Measurements from ENCODE around the gene CD244.
A peak's percentile ranks its signal among the peaks of the same experiment; 100 is the strongest.
"Not testable (repeated sequence)": the region's sequence is repeated elsewhere in the genome, so short reads cannot be mapped to it uniquely, and the experiment has no call there.

The CD244 gene

GRCh38 chr1:160884579-160884978 lies 21.9 kb upstream of the CD244 start:
- H3K4me1 Mint-ChIP-seq = no peaks in the 10 kb centered on the region
- H3K27ac Mint-ChIP-seq = no peak overlapping the region
- no peaks in the 10 kb centered on the region for H3K36me3 Mint-ChIP-seq
- H3K27me3 Mint-ChIP-seq = no peaks in the 10 kb centered on the region
- H3K4me3 Mint-ChIP-seq = no peak overlapping the region
- no peaks in the 10 kb centered on the region for H3K9me3 Mint-ChIP-seq

GRCh38 chr1:160883581-160884513 lies 21.2 kb upstream of the CD244 start:
- no peaks in the 10 kb centered on the region for H3K9me3 Mint-ChIP-seq
- peaks cover 4% of the 10 kb centered on the region for H3K4me1 Mint-ChIP-seq
- no peaks in the 10 kb centered on the region for H3K27me3 Mint-ChIP-seq
- H3K27ac Mint-ChIP-seq = no peak overlapping the region
- no peak overlapping the region for H3K4me3 Mint-ChIP-seq
- H3K36me3 Mint-ChIP-seq = no peaks in the 10 kb centered on the region

- H3K4me3 Mint-ChIP-seq = no peak overlapping the region
- H3K4me1 Mint-ChIP-seq = peaks cover 5% of the 10 kb centered on the region
- H3K27ac Mint-ChIP-seq = no peak overlapping the region
- H3K9me3 Mint-ChIP-seq = no peaks in the 10 kb centered on the region
- no peaks in the 10 kb centered on the region for H3K36me3 Mint-ChIP-seq
- no peaks in the 10 kb centered on the region for H3K27me3 Mint-ChIP-seq
These were observed 19.9 kb upstream of the CD244 start for GRCh38 chr1:160882582-160882981.

- H3K27me3 Mint-ChIP-seq, H3K9me3 Mint-ChIP-seq, H3K36me3 Mint-ChIP-seq, H3K4me3 Mint-ChIP-seq, H3K27ac Mint-ChIP-seq: not testable (repeated sequence)
- H3K4me1 Mint-ChIP-seq = peaks cover 18% of the 10 kb centered on the region
These were observed 18.6 kb upstream of the CD244 start for GRCh38 chr1:160881264-160881663.

GRCh38 chr1:160880216-160880615 lies 17.5 kb upstream of the CD244 start:
- Mint-ChIP-seq H3K36me3 (no peaks in the 10 kb centered on the region), H3K27me3 (no peaks in the 10 kb centered on the region), H3K4me3 (no peak overlapping the region), H3K27ac (no peak overlapping the region), H3K4me1 (peaks cover 22% of the 10 kb centered on the region), H3K9me3 (no peaks in the 10 kb centered on the region)

GRCh38 chr1:160879056-160879455 lies 16.4 kb upstream of the CD244 start:
- Mint-ChIP-seq H3K4me3 (no peak overlapping the region), H3K27ac (no peak overlapping the region), H3K9me3 (no peaks in the 10 kb centered on the region), H3K27me3 (no peaks in the 10 kb centered on the region), H3K4me1 (peaks cover 29% of the 10 kb centered on the region), H3K36me3 (no peaks in the 10 kb centered on the region)

GRCh38 chr1:160877221-160877620 lies 14.5 kb upstream of the CD244 start:
- Mint-ChIP-seq H3K27me3 (no peaks in the 10 kb centered on the region), H3K9me3 (no peaks in the 10 kb centered on the region), H3K4me3 (no peak overlapping the region), H3K36me3 (no peaks in the 10 kb centered on the region), H3K27ac (peak overlapping the region; percentile 18), H3K4me1 (peaks cover 29% of the 10 kb centered on the region)

- no peak overlapping the region for H3K4me3 Mint-ChIP-seq
- H3K36me3 Mint-ChIP-seq = no peaks in the 10 kb centered on the region
- no peak overlapping the region for H3K27ac Mint-ChIP-seq
- no peaks in the 10 kb centered on the region for H3K27me3 Mint-ChIP-seq
- no peaks in the 10 kb centered on the region for H3K9me3 Mint-ChIP-seq
- H3K4me1 Mint-ChIP-seq = peaks cover 29% of the 10 kb centered on the region
These were observed 13.6 kb upstream of the CD244 start for GRCh38 chr1:160876311-160876710.

GRCh38 chr1:160875591-160875990 lies 12.9 kb upstream of the CD244 start:
- H3K36me3 Mint-ChIP-seq, H3K27ac Mint-ChIP-seq, H3K4me3 Mint-ChIP-seq, H3K9me3 Mint-ChIP-seq, H3K27me3 Mint-ChIP-seq: not testable (repeated sequence)
- peaks cover 29% of the 10 kb centered on the region for H3K4me1 Mint-ChIP-seq

GRCh38 chr1:160874935-160875334 lies 12.2 kb upstream of the CD244 start:
- H3K27me3 Mint-ChIP-seq = no peaks in the 10 kb centered on the region
- H3K9me3 Mint-ChIP-seq = no peaks in the 10 kb centered on the region
- H3K4me1 Mint-ChIP-seq = peaks cover 29% of the 10 kb centered on the region
- H3K4me3 Mint-ChIP-seq = no peak overlapping the region
- no peaks in the 10 kb centered on the region for H3K36me3 Mint-ChIP-seq
- H3K27ac Mint-ChIP-seq = peak overlapping the region; percentile 5

- H3K9me3 Mint-ChIP-seq = no peaks in the 10 kb centered on the region
- H3K27ac Mint-ChIP-seq = no peak overlapping the region
- no peak overlapping the region for H3K4me3 Mint-ChIP-seq
- H3K4me1 Mint-ChIP-seq = peaks cover 12% of the 10 kb centered on the region
- H3K27me3 Mint-ChIP-seq = no peaks in the 10 kb centered on the region
- no peaks in the 10 kb centered on the region for H3K36me3 Mint-ChIP-seq
These were observed 5.5 kb upstream of the CD244 start for GRCh38 chr1:160868141-160868540.

GRCh38 chr1:160867651-160868050 lies 5.0 kb upstream of the CD244 start:
- not testable (repeated sequence) for H3K36me3 Mint-ChIP-seq, H3K4me3 Mint-ChIP-seq, H3K9me3 Mint-ChIP-seq, H3K27ac Mint-ChIP-seq, H3K27me3 Mint-ChIP-seq
- peaks cover 15% of the 10 kb centered on the region for H3K4me1 Mint-ChIP-seq

- H3K36me3 Mint-ChIP-seq = no peaks in the 10 kb centered on the region
- no peak overlapping the region for H3K27ac Mint-ChIP-seq
- no peaks in the 10 kb centered on the region for H3K27me3 Mint-ChIP-seq
- no peak overlapping the region for H3K4me3 Mint-ChIP-seq
- no peaks in the 10 kb centered on the region for H3K9me3 Mint-ChIP-seq
- H3K4me1 Mint-ChIP-seq = peaks cover 15% of the 10 kb centered on the region
These were observed 4.1 kb upstream of the CD244 start for GRCh38 chr1:160866695-160867260.

- Mint-ChIP-seq H3K27ac (no peak overlapping the region), H3K36me3 (no peaks in the 10 kb centered on the region), H3K9me3 (no peaks in the 10 kb centered on the region), H3K4me1 (peaks cover 15% of the 10 kb centered on the region), H3K4me3 (no peak overlapping the region), H3K27me3 (no peaks in the 10 kb centered on the region)
These were observed 3.5 kb upstream of the CD244 start for GRCh38 chr1:160866001-160866694.

- Mint-ChIP-seq H3K36me3 (no peaks in the 10 kb centered on the region), H3K27ac (no peak overlapping the region)
These were observed 2.6 kb upstream of the CD244 start for GRCh38 chr1:160865337-160865736.

GRCh38 chr1:160864173-160864572 lies 1.5 kb upstream of the CD244 start:
- Mint-ChIP-seq H3K36me3 (no peaks in the 10 kb centered on the region), H3K9me3 (no peaks in the 10 kb centered on the region), H3K4me1 (peaks cover 15% of the 10 kb centered on the region), H3K4me3 (no peak overlapping the region), H3K27ac (no peak overlapping the region), H3K27me3 (no peaks in the 10 kb centered on the region)

More at GRCh38 chr1:160865337-160865736, 2.6 kb upstream of the CD244 start:
- Mint-ChIP-seq H3K4me1 (peaks cover 15% of the 10 kb centered on the region), H3K4me3 (no peak overlapping the region), H3K27me3 (no peaks in the 10 kb centered on the region), H3K9me3 (no peaks in the 10 kb centered on the region)
